Stimulated activated CD4-positive, alpha-beta T cell treated with anti-CD3 and anti-CD28 coated beads, TNF-alpha, amount 100 ng/mL, for 4 hours (primary cell): ENCODE measurements around the gene ATP10A.
"Not testable (repeated sequence)": the region's sequence is repeated elsewhere in the genome, so short reads cannot be mapped to it uniquely, and the experiment has no call there.

Experiments used
- DNase-seq, 3 experiments: peaks; one replicate each; pipeline ENCODE4 v3.0.0-alpha.2; 2020; ENCODE audit warnings: low read depth in 3 of 3

Gene ATP10A

GRCh38 chr15:25856059-25856458 is 7.1 kb downstream of the ATP10A start:
- not testable (repeated sequence) for DNase-seq

DNA sequence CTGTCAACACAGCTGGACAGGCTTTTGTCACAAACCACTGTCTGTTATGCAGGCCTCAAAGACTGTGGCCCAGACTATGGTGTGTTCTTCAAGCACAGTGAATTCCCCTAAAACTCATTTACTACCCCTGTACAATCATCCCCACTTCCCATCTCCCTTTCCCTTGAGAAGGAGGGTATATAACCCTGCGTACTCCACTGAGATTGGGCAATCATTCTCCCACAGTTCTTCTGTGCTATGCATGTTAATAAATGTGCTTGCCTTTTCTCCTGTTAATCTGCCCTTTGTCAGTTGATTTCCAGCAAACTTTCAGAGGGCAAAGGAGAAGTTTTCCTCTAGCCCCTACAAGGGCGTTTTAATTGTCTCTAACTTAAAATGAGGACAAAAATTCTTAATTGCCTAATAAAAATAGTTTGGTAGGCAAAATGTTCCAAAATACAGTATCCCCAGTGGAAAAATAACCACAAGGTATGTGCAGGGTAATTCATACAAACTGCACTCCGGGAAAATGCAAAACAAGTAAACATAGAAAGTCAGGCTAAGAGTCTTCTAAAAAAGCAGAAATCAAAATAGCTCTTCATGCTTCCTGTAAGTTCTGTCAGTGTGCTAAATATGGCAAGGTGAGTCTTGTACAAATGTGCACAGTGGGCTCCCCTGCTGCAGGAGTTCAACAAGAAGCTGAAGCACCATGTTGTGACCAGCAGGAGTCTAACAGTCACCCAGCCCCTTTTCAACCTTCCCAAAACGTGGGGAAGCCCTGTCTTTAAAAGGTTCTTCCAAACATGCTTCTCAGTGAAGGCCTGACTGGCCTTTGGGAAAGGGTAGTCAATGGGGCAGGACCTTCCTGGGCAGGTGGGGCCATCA is 10.2 kb downstream of the ATP10A start:
- no peak for DNase-seq

GRCh38 chr15:25852027-25852426 is 11.1 kb downstream of the ATP10A start:
- DNase-seq: no peak

GRCh38 chr15:25850154-25851111 is 12.7 kb downstream of the ATP10A start:
- peak; percentile 41 to 59 (median 47) for DNase-seq

GRCh38 chr15:25849157-25849921 is 13.8 kb downstream of the ATP10A start:
- no peak for DNase-seq

GRCh38 chr15:25848784-25849156 is 14.4 kb downstream of the ATP10A start:
- DNase-seq: no peak

- DNase-seq: no peak
These were observed 14.8 kb downstream of the ATP10A start for GRCh38 chr15:25848325-25848724.

GRCh38 chr15:25847051-25847450 is 16.1 kb downstream of the ATP10A start:
- DNase-seq: no peak

GRCh38 chr15:25846377-25846776 is 16.8 kb downstream of the ATP10A start:
- DNase-seq: peak in 2 of 3 experiments; percentile 63 to 68

DNA sequence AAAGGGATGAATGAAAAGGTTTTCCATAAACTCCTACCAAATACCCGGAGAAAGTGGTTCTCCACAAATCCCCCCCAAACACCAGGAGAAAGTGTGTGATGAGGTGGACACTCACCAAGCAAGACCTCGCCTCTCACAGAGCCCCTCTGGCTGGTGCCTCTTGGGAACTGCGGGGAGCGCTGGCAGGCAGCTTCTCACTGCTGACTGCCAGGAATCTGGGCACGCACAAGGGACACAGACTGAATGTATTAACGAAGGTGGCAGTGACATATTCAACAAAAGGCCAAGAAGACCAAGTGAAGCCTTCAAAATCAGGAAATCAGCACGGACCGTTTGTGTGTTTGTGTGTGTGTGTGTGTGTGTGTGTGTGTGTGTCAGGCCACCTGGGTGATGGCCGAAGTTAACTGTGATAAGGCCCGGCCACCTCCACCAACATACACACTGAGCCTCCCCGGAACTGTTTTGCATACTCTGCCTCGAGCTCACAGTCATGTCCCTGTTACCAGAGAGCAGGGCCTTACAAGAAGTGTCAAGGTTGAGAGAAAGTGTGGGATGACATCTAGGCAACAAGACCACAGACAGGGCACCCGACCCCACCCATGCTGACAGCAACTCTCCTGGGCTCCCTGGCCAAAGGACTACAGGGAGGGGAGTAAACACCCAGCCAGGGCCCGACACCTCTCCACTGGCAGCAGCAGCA is 18.0 kb downstream of the ATP10A start:
- DNase-seq: no peak

DNA sequence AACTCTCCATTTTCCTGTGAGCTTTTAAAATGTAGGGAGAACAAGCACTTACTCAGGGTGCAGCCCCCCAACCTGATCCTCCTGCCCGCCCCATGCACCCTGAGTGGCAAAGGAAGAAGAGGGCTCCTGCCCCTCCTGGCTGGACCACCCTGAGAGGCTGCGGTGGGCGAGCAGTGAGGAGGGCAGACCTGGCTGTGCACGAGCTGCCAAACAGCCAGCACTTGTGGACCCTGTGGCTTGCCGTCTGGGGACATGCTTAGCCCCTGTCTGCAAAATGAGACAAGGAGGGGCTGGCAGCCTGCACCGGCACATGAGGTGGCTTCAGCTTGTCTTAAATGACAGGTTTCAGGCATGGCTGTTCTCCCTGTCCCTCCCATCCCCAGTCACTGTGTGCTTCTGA is 18.6 kb downstream of the ATP10A start:
- DNase-seq: no peak

DNA sequence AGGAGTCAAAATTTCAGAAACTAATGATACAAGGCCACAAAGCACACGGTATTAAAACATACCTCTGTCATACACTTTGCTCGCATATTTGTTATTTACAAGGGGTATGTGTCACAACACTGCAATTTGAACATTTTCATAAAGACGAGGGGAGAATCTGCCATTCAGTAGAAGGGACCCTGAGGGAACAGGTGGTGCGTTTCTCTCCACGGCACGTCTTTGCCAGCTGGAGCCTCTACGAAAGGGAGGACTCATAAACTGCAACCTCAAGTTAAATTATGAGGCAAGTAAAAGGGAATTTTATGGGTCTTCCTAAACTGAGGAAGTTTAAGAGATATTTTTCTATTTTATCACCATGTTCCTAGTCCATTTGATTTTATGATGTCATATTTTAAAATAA is 19.1 kb downstream of the ATP10A start:
- no peak for DNase-seq

- DNase-seq: no peak
These were observed 23.4 kb downstream of the ATP10A start for GRCh38 chr15:25839638-25840156.

DNA sequence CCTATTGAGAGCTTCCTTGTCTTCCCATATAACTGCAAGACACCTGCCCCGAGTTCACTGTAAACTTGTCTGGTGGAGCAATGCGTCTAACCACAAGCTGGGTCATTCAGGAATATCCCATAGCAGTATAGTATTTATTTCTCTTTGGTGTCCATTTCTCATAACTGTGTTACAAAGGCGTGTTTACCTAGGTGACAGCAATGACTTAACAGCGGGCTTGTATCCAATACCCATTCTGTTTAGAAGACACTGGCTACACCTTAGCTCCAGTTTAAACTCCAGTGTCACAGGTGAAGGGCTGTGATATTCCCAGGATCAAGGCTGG is 24.3 kb downstream of the ATP10A start:
- DNase-seq: no peak

GRCh38 chr15:25838191-25838870 is 24.8 kb downstream of the ATP10A start:
- DNase-seq: no peak

- DNase-seq: no peak
These were observed 31.0 kb downstream of the ATP10A start for GRCh38 chr15:25832158-25832557.

DNA sequence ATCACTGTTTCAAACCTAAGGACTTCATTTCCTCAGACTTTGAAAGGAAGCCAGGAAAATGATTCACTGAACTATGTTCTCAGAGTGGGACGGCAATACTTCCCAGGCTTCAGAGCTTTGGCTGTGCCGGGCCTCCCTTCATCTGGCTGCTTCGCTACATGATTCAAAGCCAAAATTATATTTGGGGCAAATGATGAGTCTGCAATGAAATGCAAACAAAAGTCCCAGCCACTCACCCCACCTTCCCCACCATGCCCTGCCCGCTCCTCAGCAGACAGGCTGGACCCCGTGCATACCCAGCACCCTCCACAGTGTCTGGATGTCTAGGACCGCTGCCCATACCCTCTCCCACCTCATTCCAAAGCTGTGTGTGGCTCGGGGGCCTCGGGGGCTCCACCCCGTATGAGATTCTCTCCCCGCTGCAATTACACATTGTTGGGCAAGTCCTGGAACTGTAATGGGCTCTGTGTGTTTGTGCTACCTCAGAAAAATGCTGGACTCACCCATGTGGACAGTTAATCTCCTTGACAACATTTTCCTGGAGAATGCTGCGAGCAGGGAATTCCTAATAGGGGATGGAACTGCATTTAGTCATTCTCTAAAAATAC is 32.2 kb downstream of the ATP10A start:
- no peak for DNase-seq

DNA sequence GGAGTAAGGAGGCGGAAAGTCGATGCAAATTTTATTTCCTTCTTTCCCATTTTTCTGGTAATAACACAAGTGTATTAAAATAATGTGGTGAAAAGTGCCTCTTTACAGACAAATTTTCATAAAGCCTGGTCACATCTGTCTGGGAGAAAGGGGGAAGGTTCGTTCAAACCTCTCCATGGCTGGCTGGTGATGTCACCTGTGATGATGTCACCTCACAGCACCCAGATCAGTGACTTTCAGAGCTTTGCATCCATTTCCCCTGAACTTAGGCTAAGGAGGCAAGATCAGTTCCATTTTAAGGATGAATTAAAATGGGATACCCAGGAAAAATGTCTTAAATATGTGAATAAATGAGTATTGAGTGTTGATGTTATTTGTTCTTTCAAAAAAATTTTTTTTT is 34.1 kb downstream of the ATP10A start:
- no peak for DNase-seq

GRCh38 chr15:25825207-25825606 is 37.9 kb downstream of the ATP10A start:
- DNase-seq: no peak

DNA sequence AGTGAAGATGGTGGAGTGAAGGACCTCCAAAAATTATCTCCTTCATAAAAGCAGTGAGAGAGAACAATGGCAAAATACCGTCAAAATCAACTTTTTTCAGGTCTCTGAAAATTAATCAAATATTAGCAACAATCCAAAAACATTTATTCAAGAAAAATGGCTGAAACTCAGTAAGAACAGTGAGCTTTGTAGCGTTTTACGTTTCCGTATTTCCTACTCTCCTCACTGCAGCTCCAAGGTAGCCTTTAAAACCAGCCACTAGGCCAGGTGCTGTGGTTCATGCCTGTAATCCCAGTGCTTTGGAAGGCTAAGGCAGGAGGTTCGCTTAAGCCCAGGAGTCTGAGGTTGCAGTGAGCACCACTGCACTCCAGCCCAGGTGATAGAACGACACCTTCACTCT is 38.5 kb downstream of the ATP10A start:
- no peak for DNase-seq
